HCT116 (cell line): ENCODE measurements around the gene SLC25A28. TPM values are rescaled to one million over a fixed set of nuclear protein-coding genes. Genes with fewer than 3 reads are reported as not detected.
A peak's percentile ranks its signal among the peaks of the same experiment; 100 is the strongest.

Source experiments
- ATAC-seq: fragments of 200-7000 bp; cut with Tn5 transposase; 2 replicates; pipeline ENCODE4 v1.9.1; 2020; ENCODE audit warnings: mild to moderate bottlenecking, moderate library complexity
- BruUV-seq: library from RNA; stranded (reverse); fragments of 400-500 nt; replicated peaks from 2 replicates; lab custom pipeline; 2021; lab: Mats Ljungman, UMichigan
- CTCF ChIA-PET: fragments of 300-600 bp; sonication (Branson Sonifier 250); formaldehyde crosslinking; loops from one replicate; lab custom pipeline; 2021; ENCODE audit warnings: antibody characterized with exemption; lab: Charles Lee
- POLR2A ChIA-PET: fragments of 300-600, 350-600 bp; sonication (Branson Sonifier 250); formaldehyde crosslinking; loops from one replicate; lab custom pipeline; 2021; ENCODE audit warnings: antibody characterized with exemption; lab: Charles Lee
- RAD21 ChIA-PET, 2 experiments: fragments of 300-600 bp; sonication (Branson Sonifier 250); formaldehyde crosslinking; loops; one replicate each; lab custom pipeline; 2023; ENCODE audit warnings: low total read pairs in 2 of 2; ENCODE audit not compliant: uncharacterized antibody in 2 of 2, unreplicated experiment in 2 of 2, low non-redundant PET in 1 of 2; lab: Charles Lee
- DNase-seq: peaks from one replicate; pipeline ENCODE4 v3.0.0-alpha.2; 2010; ENCODE audit warnings: low read depth, low spot score
- H2AFZ ChIP-seq: fragments of 200-600 bp; shearing (Covaris generic), sonication (generic); 2 replicates; pipeline ENCODE4 v1.6.1; 2017; ENCODE audit warnings: low read depth, mixed run types, mixed read lengths, antibody characterized with exemption, low read length; ENCODE audit not compliant: poor library complexity, severe bottlenecking
- H3K27ac ChIP-seq: 2 replicates; pipeline ENCODE4 v1.5.1; 2012; ENCODE audit warnings: low read depth, low read length
- H3K27me3 ChIP-seq: fragments of 200-600 bp; sonication (generic); 2 replicates; pipeline ENCODE4 v1.6.1; 2016; ENCODE audit warnings: mixed run types, low read length, mixed read lengths; ENCODE audit not compliant: insufficient read depth
- H3K36me3 ChIP-seq, 2 experiments: fragments of 200-500 bp in 1 of 2; fragments of 200-600 bp in 1 of 2; sonication (Bioruptor generic) in 1 of 2; sonication (generic) in 1 of 2; 2 replicates each; pipeline versions ENCODE4 v1.5.1 to v1.6.1; 2014 to 2016; ENCODE audit warnings: low read length in 2 of 2, inconsistent platforms in 1 of 2, mixed read lengths in 1 of 2, mixed run types in 1 of 2; ENCODE audit not compliant: insufficient read depth in 2 of 2, control insufficient read depth in 1 of 2
- H3K4me1 ChIP-seq, 2 experiments: fragments of 200-600 bp in 1 of 2; sonication (generic) in 1 of 2; 2 replicates each; pipeline versions ENCODE4 v1.5.1 to v1.6.1; 2012 to 2017; ENCODE audit warnings: low read length in 2 of 2, inconsistent platforms in 1 of 2, mild to moderate bottlenecking in 1 of 2, mixed read lengths in 1 of 2, mixed run types in 1 of 2, moderate library complexity in 1 of 2; ENCODE audit not compliant: insufficient read depth in 2 of 2, control insufficient read depth in 1 of 2
- H3K4me2 ChIP-seq: fragments of 200-600 bp; sonication (generic); 2 replicates; pipeline ENCODE4 v1.6.1; 2017; ENCODE audit warnings: mixed run types, low read length, mixed read lengths
- H3K4me3 ChIP-seq, 2 experiments: fragments of 200-600 bp in 1 of 2; sonication (generic) in 1 of 2; replicated peaks in 1 of 2; 2 replicates each; pipeline ENCODE4 v1.5.1; 2011 to 2016; ENCODE audit warnings: low read length in 2 of 2, control low read depth in 1 of 2, low read depth in 1 of 2, mild to moderate bottlenecking in 1 of 2, mixed read lengths in 1 of 2, mixed run types in 1 of 2
- H3K79me2 ChIP-seq: fragments of 200-600 bp; sonication (generic); 2 replicates; pipeline ENCODE4 v1.6.1; 2017; ENCODE audit warnings: mild to moderate bottlenecking, mixed run types, low read length, moderate library complexity, mixed read lengths; ENCODE audit not compliant: insufficient read depth
- H3K9ac ChIP-seq: fragments of 200-600 bp; sonication (generic); 2 replicates; pipeline ENCODE4 v1.6.1; 2016; ENCODE audit warnings: low read length, mixed read lengths
- H3K9me2 ChIP-seq: fragments of 200-600 bp; sonication (generic), shearing (Covaris generic); 2 replicates; pipeline ENCODE4 v1.6.1; 2017; ENCODE audit warnings: mixed run types, mild to moderate bottlenecking, moderate library complexity; ENCODE audit not compliant: insufficient read depth
- H3K9me3 ChIP-seq, 2 experiments: fragments of 200-500 bp in 1 of 2; fragments of 200-600 bp in 1 of 2; sonication (Bioruptor generic) in 1 of 2; sonication (generic) in 1 of 2; 2 replicates each; pipeline ENCODE4 v1.6.1; 2014 to 2017; ENCODE audit warnings: low read length in 2 of 2, mixed read lengths in 2 of 2, inconsistent platforms in 1 of 2, low read depth in 1 of 2, mild to moderate bottlenecking in 1 of 2, mixed run types in 1 of 2, moderate library complexity in 1 of 2; ENCODE audit not compliant: control insufficient read depth in 1 of 2, insufficient read depth in 1 of 2
- H4K20me1 ChIP-seq: fragments of 200-600 bp; sonication (generic), shearing (Covaris generic); 2 replicates; pipeline ENCODE4 v1.6.1; 2017; ENCODE audit warnings: mixed run types, mild to moderate bottlenecking, moderate library complexity; ENCODE audit not compliant: insufficient read depth
- ATF3 ChIP-seq: IDR thresholded peaks from 2 replicates; pipeline ENCODE4 v1.6.1; 2012
- CTCF ChIP-seq, 3 experiments: fragments of 200-600 bp in 1 of 3; sonication (generic) in 1 of 3; IDR thresholded peaks in 2 of 3; conservative IDR thresholded peaks in 1 of 3; 2 replicates each; pipeline ENCODE4 v1.5.1; 2012 to 2017; ENCODE audit warnings: low read depth in 2 of 3, low read length in 2 of 3, antibody characterized with exemption in 1 of 3, borderline replicate concordance in 1 of 3, control low read depth in 1 of 3, mild to moderate bottlenecking in 1 of 3, mixed read lengths in 1 of 3, mixed run types in 1 of 3, moderate library complexity in 1 of 3; ENCODE audit not compliant: insufficient read depth in 1 of 3
- EGR1 ChIP-seq: IDR thresholded peaks from 2 replicates; pipeline ENCODE4 v1.6.1; 2012; ENCODE audit warnings: low read depth
- ELF1 ChIP-seq: IDR thresholded peaks from 2 replicates; pipeline ENCODE4 v1.6.1; 2012; ENCODE audit warnings: low read depth, borderline replicate concordance
- MAX ChIP-seq: IDR thresholded peaks from 2 replicates; pipeline ENCODE4 v1.6.1; 2012
- SIN3A ChIP-seq: IDR thresholded peaks from 2 replicates; pipeline ENCODE4 v1.6.1; 2012; ENCODE audit warnings: low read depth
- SRF ChIP-seq: IDR thresholded peaks from 2 replicates; pipeline ENCODE4 v1.6.1; 2012; ENCODE audit warnings: low read depth
- ZBTB33 ChIP-seq: IDR thresholded peaks from 2 replicates; pipeline ENCODE4 v1.6.1; 2011; ENCODE audit warnings: mild to moderate bottlenecking, low read length, moderate library complexity; ENCODE audit not compliant: insufficient replicate concordance; ENCODE audit errors: extremely low read depth
- intact Hi-C: fragments of 100-400 bp; cut with micrococcal nuclease; formaldehyde crosslinking; loops from 2 replicates; pipeline ENCODE4 v1.10.0; 2022
- total RNA-seq: library from RNA; stranded (reverse); gene quantifications from one replicate; pipeline ENCODE4 v1.2.1, GENCODE V29; 2021; ENCODE audit not compliant: unreplicated experiment

The SLC25A28 gene
- total RNA-seq, 1 experiment from 2014 or later = 59.5 TPM

GRCh38 chr10:99612167-99612831, 7.9 kb downstream of the SLC25A28 start:
- ChIA-PET POLR2A (interaction anchor here (1.5 to 2.1 kb wide), 2 partner anchors 177 to 181 kb away, joined by 5 read pairs; partner anchors contain the start of gene GOT1), CTCF (interaction anchor here (0.8 to 8.4 kb wide), 16 partner anchors 9 to 220 kb away, joined by 3 to 52 read pairs (median 4); partner anchors contain the start of genes ENTPD7, GOT1 and SLC25A28), RAD21 (interaction anchor here (1.0 to 1.3 kb wide), 5 partner anchors 52 to 177 kb away, joined by 3 to 5 read pairs (median 3); no protein-coding TSS in a partner anchor)
- no peak for TF ChIP-seq SRF
- TF ChIP-seq CTCF (IDR thresholded peaks at IDR 0.05 in 2 of 3, conservative IDR thresholded peaks at IDR 0.05 in 1 of 3; ENCODE audit: borderline replicate concordance in 1 of 3, insufficient read depth in 1 of 3, low read depth in 2 of 3, low read length in 2 of 3) = peak in 2 of 3 experiments; percentile 87 to 97; a peak in 4 of 6 replicates
- Histone ChIP-seq H3K36me3 (peaks cover 9 to 17% of the 10 kb centered on the region in 2 experiments; a peak in 2 of 4 replicates), H3K4me1 (no peaks in the 10 kb centered on the region), H4K20me1 (no peaks in the 10 kb centered on the region; the same call in 1 of the 2 replicates), H3K9me2 (no peaks in the 10 kb centered on the region), H2AFZ (no peak overlapping the region), H3K27me3 (no peaks in the 10 kb centered on the region), H3K4me3 (no peak overlapping the region), H3K9me3 (no peaks in the 10 kb centered on the region), H3K79me2 (peaks cover 21% of the 10 kb centered on the region), H3K9ac (no peak overlapping the region), H3K4me2 (no peak overlapping the region), H3K27ac (no peak overlapping the region)
- ATAC-seq (peak; percentile 88), DNase-seq (peak; percentile 59)
- intact Hi-C loops = loop anchor here (1.0 to 5.0 kb wide), 5 partner anchors 52 to 1145 kb away; no protein-coding TSS in a partner anchor
- no TSS peak for BruUV-seq

GRCh38 chr10:99611326-99611725, 8.9 kb downstream of the SLC25A28 start:
- Histone ChIP-seq H3K27me3 (no peaks in the 10 kb centered on the region), H3K9me3 (no peaks in the 10 kb centered on the region), H2AFZ (no peak overlapping the region), H3K4me1 (no peaks in the 10 kb centered on the region), H3K4me3 (no peak overlapping the region), H3K36me3 (peaks cover 9 to 14% of the 10 kb centered on the region in 2 experiments; a peak in 2 of 4 replicates), H3K9ac (no peak overlapping the region), H4K20me1 (no peaks in the 10 kb centered on the region; the same call in 1 of the 2 replicates), H3K27ac (no peak overlapping the region), H3K4me2 (no peak overlapping the region), H3K79me2 (peaks cover 12% of the 10 kb centered on the region), H3K9me2 (no peaks in the 10 kb centered on the region)
- BruUV-seq = no TSS peak
- intact Hi-C loops = loop anchor here (5.0 kb wide), 1 partner anchor 1144 kb away; no protein-coding TSS in a partner anchor
- DNase-seq (no peak), ATAC-seq (no peak)
- RAD21 ChIA-PET = interaction anchor here in 1 of 2 experiments (1.1 kb wide), 1 partner anchor 51 kb away, joined by 3 read pairs; no protein-coding TSS in a partner anchor
- POLR2A ChIA-PET = interaction anchor here (2.1 kb wide), 1 partner anchor 180 kb away, joined by 5 read pairs; the partner anchor contains the start of gene GOT1
- CTCF ChIA-PET = interaction anchor here (0.9 to 8.4 kb wide), 9 partner anchors 10 to 181 kb away, joined by 3 to 52 read pairs (median 10); partner anchors contain the start of genes GOT1 and SLC25A28
- TF ChIP-seq MAX (no peak), ATF3 (no peak), ZBTB33 (no peak), CTCF (IDR thresholded peaks at IDR 0.05 in 2 of 3, conservative IDR thresholded peaks at IDR 0.05 in 1 of 3; ENCODE audit: borderline replicate concordance in 1 of 3, insufficient read depth in 1 of 3, low read depth in 2 of 3, low read length in 2 of 3) (no peak), ELF1 (no peak), SIN3A (no peak), EGR1 (no peak)
